Measurements from ENCODE around the gene MCM8.
A peak's percentile ranks its signal among the peaks of the same experiment; 100 is the strongest.

Gene MCM8

DNA sequence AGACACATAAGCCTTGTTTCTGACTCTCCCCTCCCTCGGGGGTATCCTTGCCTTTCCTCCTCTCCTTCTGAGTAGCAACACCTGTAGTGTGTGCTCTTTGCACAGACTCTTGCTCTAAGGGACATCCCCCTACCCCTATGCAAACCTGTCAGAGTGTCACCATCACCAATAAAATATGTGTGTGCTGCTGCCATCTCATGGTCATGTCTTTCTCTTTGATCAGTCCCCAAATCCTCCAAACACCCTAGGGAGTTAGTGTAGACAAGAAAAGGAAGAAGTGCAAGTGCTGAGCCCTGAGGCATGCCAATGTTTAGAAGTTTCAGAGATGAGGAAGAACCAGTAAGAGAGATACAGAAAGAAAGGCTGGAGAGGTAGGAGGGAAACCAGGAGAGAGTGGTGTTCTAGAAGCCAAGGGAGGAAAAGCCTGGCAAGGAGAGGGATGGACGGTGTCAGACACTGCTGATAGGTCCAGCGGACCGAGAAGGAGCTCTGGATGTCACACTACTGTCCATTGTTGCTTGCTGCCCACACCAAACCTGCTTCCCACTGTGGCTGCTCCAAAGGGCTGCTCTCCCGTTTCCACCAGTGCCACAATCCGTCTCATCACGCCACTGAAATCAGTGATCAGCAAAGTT is 16.5 kb upstream of the MCM8 start:
- Histone ChIP-seq H3K4me1 (ENCODE audit: low read length) (no peaks in the 10 kb centered on the region), H3K4me2 (ENCODE audit: low read depth, low read length) (no peak overlapping the region), H4K20me1 (ENCODE audit: insufficient read depth, low read length) (no peaks in the 10 kb centered on the region), H2AFZ (ENCODE audit: low read length) (no peak overlapping the region), H3F3A (ENCODE audit: insufficient read depth, low read length) (no peaks in the 10 kb centered on the region), H3K36me3 (replicated peaks; ENCODE audit: insufficient read depth, low read length) (no peaks in the 10 kb centered on the region), H3K79me2 (ENCODE audit: low read length) (no peaks in the 10 kb centered on the region), H3K4me3 (ENCODE audit: low read length) (no peak overlapping the region), H3K27ac (ENCODE audit: low read length) (no peak overlapping the region), H3K27me3 (replicated peaks; ENCODE audit: insufficient read depth, low read length) (no peaks in the 10 kb centered on the region), H3K9me2 (replicated peaks; ENCODE audit: insufficient read depth, low read length) (no peaks in the 10 kb centered on the region), H3K9me3 (replicated peaks; ENCODE audit: insufficient read depth, low read length) (no peaks in the 10 kb centered on the region), H3K9ac (ENCODE audit: low read length) (no peak overlapping the region)
- TF ChIP-seq EZH2 (optimal IDR thresholded peaks at IDR 0.05; ENCODE audit: low read depth, low read length) (no peak), EZH2phosphoT487 (IDR thresholded peaks at IDR 0.05; ENCODE audit: low read length) (no peak)
- TF ChIP-seq, protein P1, sequence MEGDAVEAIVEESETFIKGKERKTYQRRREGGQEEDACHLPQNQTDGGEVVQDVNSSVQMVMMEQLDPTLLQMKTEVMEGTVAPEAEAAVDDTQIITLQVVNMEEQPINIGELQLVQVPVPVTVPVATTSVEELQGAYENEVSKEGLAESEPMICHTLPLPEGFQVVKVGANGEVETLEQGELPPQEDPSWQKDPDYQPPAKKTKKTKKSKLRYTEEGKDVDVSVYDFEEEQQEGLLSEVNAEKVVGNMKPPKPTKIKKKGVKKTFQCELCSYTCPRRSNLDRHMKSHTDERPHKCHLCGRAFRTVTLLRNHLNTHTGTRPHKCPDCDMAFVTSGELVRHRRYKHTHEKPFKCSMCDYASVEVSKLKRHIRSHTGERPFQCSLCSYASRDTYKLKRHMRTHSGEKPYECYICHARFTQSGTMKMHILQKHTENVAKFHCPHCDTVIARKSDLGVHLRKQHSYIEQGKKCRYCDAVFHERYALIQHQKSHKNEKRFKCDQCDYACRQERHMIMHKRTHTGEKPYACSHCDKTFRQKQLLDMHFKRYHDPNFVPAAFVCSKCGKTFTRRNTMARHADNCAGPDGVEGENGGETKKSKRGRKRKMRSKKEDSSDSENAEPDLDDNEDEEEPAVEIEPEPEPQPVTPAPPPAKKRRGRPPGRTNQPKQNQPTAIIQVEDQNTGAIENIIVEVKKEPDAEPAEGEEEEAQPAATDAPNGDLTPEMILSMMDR (IDR thresholded peaks at IDR 0.05; ENCODE audit: low read length) = peak; percentile 27
- peak; percentile 20 for DNase-seq

DNA sequence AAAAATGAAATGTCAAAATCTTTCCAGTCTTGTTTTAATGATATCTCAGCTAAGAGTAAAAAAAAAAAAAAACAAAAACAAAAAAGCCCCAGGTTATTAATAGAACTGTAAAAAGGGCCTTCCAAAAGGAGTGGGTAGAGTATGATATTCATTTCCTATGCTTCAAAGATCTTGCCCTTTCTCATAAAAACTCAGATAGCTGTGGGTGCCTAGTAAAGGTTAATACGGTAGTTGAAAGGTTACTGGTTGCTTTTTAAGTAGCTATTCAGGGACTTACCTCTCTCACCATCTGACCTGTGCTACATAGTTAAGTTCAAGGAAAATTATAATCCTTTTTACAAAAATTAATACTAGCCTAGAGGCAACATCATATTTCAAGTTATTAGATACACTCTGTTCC is 15.1 kb upstream of the MCM8 start:
- TF ChIP-seq EZH2 (optimal IDR thresholded peaks at IDR 0.05; ENCODE audit: low read depth, low read length) (no peak), EZH2phosphoT487 (IDR thresholded peaks at IDR 0.05; ENCODE audit: low read length) (no peak)
- TF ChIP-seq, protein P1 (IDR thresholded peaks at IDR 0.05; ENCODE audit: low read length) = no peak
- no peak for DNase-seq
- H4K20me1 ChIP-seq (ENCODE audit: insufficient read depth, low read length) = no peaks in the 10 kb centered on the region

DNA sequence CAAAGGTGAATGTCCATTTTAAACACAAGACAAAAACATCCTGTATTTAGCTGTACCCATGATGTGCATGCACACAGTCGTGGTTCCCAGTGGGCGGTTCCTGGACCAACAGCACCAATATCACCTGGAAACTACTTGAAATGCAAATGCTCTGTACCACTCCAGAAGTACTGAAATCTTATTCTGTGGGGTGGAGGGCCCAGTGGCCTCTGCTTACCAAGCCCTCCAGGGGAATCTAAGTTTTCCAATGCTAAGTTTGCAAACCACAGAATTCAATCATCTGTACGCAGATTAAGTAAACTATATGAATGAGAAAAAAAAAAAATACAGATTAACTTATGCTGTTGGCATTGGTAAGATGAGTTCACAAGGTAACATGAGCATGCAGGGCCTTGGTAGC is 14.2 kb upstream of the MCM8 start:
- DNase-seq = no peak
- Histone ChIP-seq H3K27ac (ENCODE audit: low read length) (no peak overlapping the region), H3K4me3 (ENCODE audit: low read length) (no peak overlapping the region), H3K79me2 (ENCODE audit: low read length) (no peaks in the 10 kb centered on the region), H3F3A (ENCODE audit: insufficient read depth, low read length) (no peaks in the 10 kb centered on the region), H4K20me1 (ENCODE audit: insufficient read depth, low read length) (no peaks in the 10 kb centered on the region), H3K4me2 (ENCODE audit: low read depth, low read length) (no peak overlapping the region), H3K27me3 (replicated peaks; ENCODE audit: insufficient read depth, low read length) (no peaks in the 10 kb centered on the region), H3K9me3 (replicated peaks; ENCODE audit: insufficient read depth, low read length) (no peaks in the 10 kb centered on the region), H3K36me3 (replicated peaks; ENCODE audit: insufficient read depth, low read length) (no peaks in the 10 kb centered on the region), H3K9ac (ENCODE audit: low read length) (no peak overlapping the region), H3K4me1 (ENCODE audit: low read length) (no peaks in the 10 kb centered on the region), H3K9me2 (replicated peaks; ENCODE audit: insufficient read depth, low read length) (no peaks in the 10 kb centered on the region), H2AFZ (ENCODE audit: low read length) (no peak overlapping the region)
- TF ChIP-seq, protein P1 (IDR thresholded peaks at IDR 0.05; ENCODE audit: low read length) = no peak
- TF ChIP-seq EZH2phosphoT487 (IDR thresholded peaks at IDR 0.05; ENCODE audit: low read length) = no peak
- no peak for TF ChIP-seq EZH2 (optimal IDR thresholded peaks at IDR 0.05; ENCODE audit: low read depth, low read length)

More for the DNA sequence above, 15.1 kb upstream of the MCM8 start:
- Histone ChIP-seq H3K27me3 (replicated peaks; ENCODE audit: insufficient read depth, low read length) (no peaks in the 10 kb centered on the region), H3K79me2 (ENCODE audit: low read length) (no peaks in the 10 kb centered on the region), H3K36me3 (replicated peaks; ENCODE audit: insufficient read depth, low read length) (no peaks in the 10 kb centered on the region), H3K4me2 (ENCODE audit: low read depth, low read length) (no peak overlapping the region), H3K27ac (ENCODE audit: low read length) (no peak overlapping the region), H3K4me3 (ENCODE audit: low read length) (no peak overlapping the region), H3K9me2 (replicated peaks; ENCODE audit: insufficient read depth, low read length) (no peaks in the 10 kb centered on the region), H3K9ac (ENCODE audit: low read length) (no peak overlapping the region), H3F3A (ENCODE audit: insufficient read depth, low read length) (no peaks in the 10 kb centered on the region), H3K9me3 (replicated peaks; ENCODE audit: insufficient read depth, low read length) (no peaks in the 10 kb centered on the region), H3K4me1 (ENCODE audit: low read length) (no peaks in the 10 kb centered on the region), H2AFZ (ENCODE audit: low read length) (no peak overlapping the region)
